BLaER1 (cell line): ENCODE data around the gene CDH23.

Experiments
- H3K27ac ChIP-seq: shearing (Covaris generic); formaldehyde crosslinking; 2 replicates; pipeline ENCODE4 v1.8.1; 2022
- H3K27me3 ChIP-seq: shearing (Covaris generic); formaldehyde crosslinking; 2 replicates; pipeline ENCODE4 v1.8.1; 2022
- H3K36me3 ChIP-seq: shearing (Covaris generic); formaldehyde crosslinking; 2 replicates; pipeline ENCODE4 v1.8.1; 2022
- H3K4me1 ChIP-seq: shearing (Covaris generic); formaldehyde crosslinking; 2 replicates; pipeline ENCODE4 v1.8.1; 2022
- H3K4me2 ChIP-seq: shearing (Covaris generic); formaldehyde crosslinking; 2 replicates; pipeline ENCODE4 v1.8.1; 2022
- H3K4me3 ChIP-seq: shearing (Covaris generic); formaldehyde crosslinking; 2 replicates; pipeline ENCODE4 v1.8.1; 2022
- H3K9ac ChIP-seq: shearing (Covaris generic); formaldehyde crosslinking; 2 replicates; pipeline ENCODE4 v1.8.1; 2022
- H3K9me3 ChIP-seq: shearing (Covaris generic); formaldehyde crosslinking; 2 replicates; pipeline ENCODE4 v1.8.1; 2022
- H4K20me1 ChIP-seq: shearing (Covaris generic); formaldehyde crosslinking; 2 replicates; pipeline ENCODE4 v1.8.1; 2022
- Cebpa-rat ChIP-seq: shearing (Covaris generic); IDR thresholded peaks from 2 replicates; pipeline ENCODE4 v1.8.1; 2022

Gene CDH23

DNA sequence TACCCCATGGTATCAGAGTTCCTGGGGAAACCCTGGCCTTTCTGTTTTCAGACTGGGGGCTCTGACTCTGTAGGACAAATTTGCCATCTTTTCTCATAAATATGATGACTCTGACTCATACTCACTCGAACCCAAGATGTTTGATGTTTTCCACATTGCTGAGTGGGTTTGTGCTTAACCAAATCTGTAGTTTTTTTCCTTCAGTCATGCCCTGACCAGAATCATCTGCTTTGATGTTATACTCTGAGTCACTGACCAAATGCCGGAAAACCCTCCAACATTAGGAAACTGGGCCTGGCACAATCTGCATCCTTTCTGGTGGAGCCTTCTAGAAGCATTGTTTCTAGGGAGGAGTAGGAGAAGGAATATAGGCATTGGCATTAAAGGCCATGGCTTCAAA lies 204.1 kb downstream of the CDH23 start:
- Histone ChIP-seq H3K27me3 (no peaks in the 10 kb centered on the region), H4K20me1 (no peaks in the 10 kb centered on the region), H3K27ac (no peak overlapping the region), H3K4me3 (no peak overlapping the region), H3K9me3 (no peaks in the 10 kb centered on the region), H3K4me2 (no peak overlapping the region), H3K36me3 (no peaks in the 10 kb centered on the region), H3K4me1 (peaks cover 26% of the 10 kb centered on the region), H3K9ac (no peak overlapping the region)
- no peak for TF ChIP-seq Cebpa-rat

DNA sequence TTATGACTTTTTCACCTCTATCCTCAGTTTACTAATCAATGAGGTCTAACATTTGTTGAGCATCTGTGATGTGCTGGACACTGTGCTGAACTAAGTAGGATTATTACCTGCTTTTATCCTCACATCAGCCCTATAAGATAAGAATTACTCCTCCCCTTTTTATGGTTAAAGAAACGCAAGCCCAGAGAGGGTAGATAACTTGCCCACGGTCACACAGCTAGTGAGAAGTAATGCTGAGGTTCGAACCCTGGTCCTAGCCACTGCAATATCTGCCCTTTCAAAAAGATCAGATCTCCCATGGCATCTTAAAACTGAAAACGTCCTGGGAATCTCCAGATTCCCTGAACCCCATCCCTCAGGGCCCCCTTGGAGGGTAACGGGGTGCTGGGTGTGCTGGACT lies 204.6 kb downstream of the CDH23 start:
- Histone ChIP-seq H3K27me3 (no peaks in the 10 kb centered on the region), H3K9ac (no peak overlapping the region), H3K4me3 (no peak overlapping the region), H4K20me1 (no peaks in the 10 kb centered on the region), H3K27ac (no peak overlapping the region), H3K9me3 (no peaks in the 10 kb centered on the region), H3K36me3 (no peaks in the 10 kb centered on the region), H3K4me2 (no peak overlapping the region), H3K4me1 (peaks cover 26% of the 10 kb centered on the region)
- no peak for TF ChIP-seq Cebpa-rat

DNA sequence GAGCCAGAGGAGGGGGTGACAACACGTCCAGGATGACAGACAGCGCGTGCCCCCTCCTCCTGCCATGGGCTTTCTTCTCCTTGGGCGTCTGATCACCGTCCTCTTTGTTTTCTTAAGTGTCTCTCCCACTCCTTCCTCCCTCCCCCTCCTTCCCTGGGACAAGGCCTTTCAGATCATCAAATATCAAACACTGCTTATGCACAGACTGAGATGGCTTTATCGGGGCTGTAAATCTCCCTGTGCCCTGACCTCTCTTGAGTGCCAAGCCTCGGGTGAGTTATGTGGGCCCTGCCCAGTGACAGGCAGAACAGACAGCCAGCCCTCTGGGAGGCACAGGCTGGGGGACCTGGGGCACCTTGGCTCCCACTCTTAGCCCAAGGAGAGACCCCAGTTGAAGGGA lies 206.4 kb downstream of the CDH23 start:
- Histone ChIP-seq H4K20me1 (no peaks in the 10 kb centered on the region), H3K27me3 (no peaks in the 10 kb centered on the region), H3K9me3 (no peaks in the 10 kb centered on the region), H3K4me2 (no peak overlapping the region), H3K4me1 (peaks cover 16% of the 10 kb centered on the region), H3K4me3 (no peak overlapping the region), H3K36me3 (no peaks in the 10 kb centered on the region), H3K27ac (no peak overlapping the region), H3K9ac (no peak overlapping the region)
- no peak for TF ChIP-seq Cebpa-rat

DNA sequence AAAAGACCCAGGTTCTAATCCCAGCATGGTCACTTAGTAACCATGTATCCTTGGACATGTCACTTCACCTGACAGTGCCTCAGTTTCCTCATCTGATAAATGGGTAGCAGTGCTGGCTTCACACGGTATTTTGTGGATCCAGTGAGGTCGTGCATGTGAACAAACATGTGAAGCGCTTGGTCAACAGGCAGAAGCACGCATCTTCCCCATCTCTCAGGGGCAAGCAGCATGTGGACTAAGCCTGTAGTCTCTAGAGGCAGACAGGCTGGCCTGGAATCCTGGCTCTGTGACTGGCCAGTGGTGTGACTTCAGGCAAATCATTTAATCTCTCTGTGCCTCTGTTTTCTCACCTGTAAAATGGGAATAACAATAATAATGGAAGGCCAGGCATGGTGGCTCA lies 207.0 kb downstream of the CDH23 start:
- no peaks in the 10 kb centered on the region for H4K20me1 ChIP-seq
- no peak overlapping the region for H3K9ac ChIP-seq
- no peaks in the 10 kb centered on the region for H3K27me3 ChIP-seq
- TF ChIP-seq Cebpa-rat, result no peak
- no peak overlapping the region for H3K4me2 ChIP-seq
- no peaks in the 10 kb centered on the region for H3K9me3 ChIP-seq
- no peak overlapping the region for H3K27ac ChIP-seq
- H3K4me1 ChIP-seq, result peaks cover 13% of the 10 kb centered on the region
- H3K36me3 ChIP-seq, result no peaks in the 10 kb centered on the region
- no peak overlapping the region for H3K4me3 ChIP-seq

DNA sequence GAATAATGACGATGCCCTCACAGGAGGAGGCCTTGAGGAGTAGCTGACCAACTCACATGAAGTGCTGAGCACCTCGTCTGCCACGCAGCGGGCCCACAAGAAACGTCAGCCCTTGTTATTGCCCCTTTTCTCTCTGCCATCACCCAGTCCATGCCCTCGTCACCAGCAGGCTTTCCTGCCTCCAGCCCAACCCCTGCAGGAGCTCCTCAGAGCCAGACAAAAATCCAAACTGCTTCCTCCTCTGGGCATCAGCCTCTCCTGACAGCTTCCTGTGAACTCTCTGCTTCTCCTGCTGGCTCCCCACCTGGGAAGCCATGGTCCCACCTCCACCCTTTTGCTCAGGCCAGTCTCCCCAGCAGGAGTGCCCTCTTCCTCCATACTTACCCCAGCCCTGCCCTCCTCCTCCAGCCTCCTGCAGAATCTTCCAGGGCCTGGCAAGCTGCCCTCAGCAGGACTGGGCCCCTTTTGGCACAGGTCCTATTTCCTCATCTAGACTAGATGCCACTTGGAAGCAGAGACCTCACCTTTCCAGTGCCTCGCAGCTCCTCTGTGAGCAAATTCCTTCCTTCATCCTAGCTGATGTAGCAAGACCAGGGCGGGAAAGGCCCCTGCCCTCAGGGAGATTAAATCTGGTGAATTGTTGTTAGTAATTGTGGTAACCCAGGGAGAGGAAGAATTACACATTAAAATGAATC lies 207.8 kb downstream of the CDH23 start:
- Histone ChIP-seq H3K27me3 (no peaks in the 10 kb centered on the region), H3K36me3 (no peaks in the 10 kb centered on the region), H3K4me3 (no peak overlapping the region), H4K20me1 (no peaks in the 10 kb centered on the region), H3K4me2 (peak overlapping the region; percentile 18; the same call in 1 of the 2 replicates), H3K9ac (no peak overlapping the region), H3K27ac (no peak overlapping the region), H3K4me1 (peaks cover 16% of the 10 kb centered on the region), H3K9me3 (no peaks in the 10 kb centered on the region)
- no peak for TF ChIP-seq Cebpa-rat

DNA sequence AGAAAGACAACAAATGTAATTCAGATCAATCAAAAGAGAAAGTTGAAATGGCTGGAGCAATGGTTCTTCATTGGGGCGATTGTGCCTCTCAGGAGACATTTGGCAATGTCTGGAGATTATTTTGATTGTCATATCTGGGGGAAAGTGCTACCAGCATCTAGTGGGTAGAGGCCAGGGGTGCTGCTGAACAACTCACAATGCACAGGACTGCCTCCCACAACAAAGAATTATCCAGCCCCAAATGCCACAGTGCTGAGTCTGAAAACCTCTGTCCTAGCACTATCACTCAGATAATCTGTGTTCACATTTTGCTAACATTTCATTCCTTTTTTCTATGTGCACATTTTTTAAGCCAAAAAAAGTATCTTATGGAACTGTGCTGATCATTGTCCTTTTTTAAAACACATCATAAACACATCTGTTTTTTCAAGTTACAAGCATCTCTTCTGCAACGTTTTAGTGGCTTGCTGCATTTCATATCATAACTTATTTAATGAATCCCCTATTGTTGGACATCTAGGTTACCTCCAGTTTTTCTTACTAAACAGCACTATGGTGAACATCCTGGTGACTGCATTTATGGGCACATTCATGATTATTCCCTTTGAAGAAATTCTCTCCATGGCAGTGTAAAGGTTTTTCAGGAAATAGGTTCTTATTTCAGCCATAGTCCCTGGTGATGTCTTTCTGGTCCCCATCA lies 208.7 kb downstream of the CDH23 start:
- Histone ChIP-seq H3K27me3 (no peaks in the 10 kb centered on the region), H3K9me3 (no peaks in the 10 kb centered on the region), H3K27ac (no peak overlapping the region), H3K36me3 (no peaks in the 10 kb centered on the region), H3K4me2 (no peak overlapping the region), H3K9ac (no peak overlapping the region), H3K4me1 (peaks cover 16% of the 10 kb centered on the region), H4K20me1 (no peaks in the 10 kb centered on the region), H3K4me3 (no peak overlapping the region)
- no peak for TF ChIP-seq Cebpa-rat

- peaks cover 16% of the 10 kb centered on the region for H3K4me1 ChIP-seq
- H4K20me1 ChIP-seq, result no peaks in the 10 kb centered on the region
- H3K27ac ChIP-seq, result no peak overlapping the region
- no peak for TF ChIP-seq Cebpa-rat
- H3K27me3 ChIP-seq, result no peaks in the 10 kb centered on the region
- H3K4me2 ChIP-seq, result no peak overlapping the region
- H3K9me3 ChIP-seq, result no peaks in the 10 kb centered on the region
- no peak overlapping the region for H3K9ac ChIP-seq
- no peak overlapping the region for H3K4me3 ChIP-seq
- H3K36me3 ChIP-seq, result no peaks in the 10 kb centered on the region
Observed at GRCh38 chr10:71606257-71607081, 209.7 kb downstream of the CDH23 start.

- Histone ChIP-seq H3K36me3 (no peaks in the 10 kb centered on the region), H3K9me3 (no peaks in the 10 kb centered on the region), H3K27me3 (no peaks in the 10 kb centered on the region), H3K9ac (no peak overlapping the region), H4K20me1 (no peaks in the 10 kb centered on the region), H3K27ac (no peak overlapping the region), H3K4me3 (no peak overlapping the region), H3K4me2 (no peak overlapping the region), H3K4me1 (peaks cover 16% of the 10 kb centered on the region)
- TF ChIP-seq Cebpa-rat, result no peak
Observed at GRCh38 chr10:71607082-71607443, 210.3 kb downstream of the CDH23 start.

DNA sequence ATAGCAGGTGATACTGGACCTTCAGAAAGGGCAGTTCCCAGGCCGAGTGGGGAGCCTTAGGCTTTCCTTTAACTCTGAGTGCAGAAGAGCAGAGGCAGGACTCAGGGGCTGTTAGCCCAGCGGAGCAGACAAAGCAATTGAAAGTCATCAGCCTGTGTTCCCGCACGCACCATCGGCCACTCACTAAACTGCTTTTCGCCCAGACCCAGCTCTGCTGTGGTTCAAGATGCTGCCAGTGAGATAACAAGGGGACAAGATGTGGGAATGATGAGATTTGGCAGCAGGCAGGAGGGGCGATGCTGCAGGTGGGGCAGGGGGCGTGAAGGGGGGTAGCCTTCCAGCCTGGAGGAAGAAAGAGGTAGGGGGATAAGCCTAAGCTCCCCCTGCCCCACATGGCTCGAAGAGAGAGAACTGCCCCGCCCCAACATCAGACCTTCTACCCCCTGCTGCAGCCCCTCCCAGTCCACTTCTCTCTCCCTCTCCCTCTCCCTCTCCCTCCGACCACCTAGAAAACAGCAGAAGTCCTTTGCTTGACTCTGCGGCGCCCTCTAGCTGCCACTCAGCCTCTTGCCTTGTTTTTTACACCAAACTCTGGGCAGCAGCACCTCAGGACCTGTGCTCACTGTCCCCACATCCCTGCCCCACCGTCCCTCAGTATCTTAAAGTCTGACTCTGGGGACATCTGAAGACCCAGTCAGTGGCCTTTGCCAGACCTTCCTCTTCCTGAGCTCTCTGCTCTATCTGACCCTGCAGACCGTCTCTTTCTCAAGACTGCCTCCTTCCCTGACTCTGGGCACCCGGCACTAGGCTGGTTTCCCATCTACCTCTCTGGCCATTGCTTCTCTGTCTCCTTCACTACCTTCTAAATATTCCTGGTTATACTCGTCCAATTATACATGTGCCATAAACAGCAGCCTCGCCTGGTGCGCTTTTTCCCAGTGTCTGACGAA lies 212.4 kb downstream of the CDH23 start:
- Histone ChIP-seq H3K4me2 (peak overlapping the region; percentile 27; the same call in 1 of the 2 replicates), H4K20me1 (no peaks in the 10 kb centered on the region), H3K27ac (no peak overlapping the region), H3K4me3 (no peak overlapping the region), H3K36me3 (no peaks in the 10 kb centered on the region), H3K27me3 (no peaks in the 10 kb centered on the region), H3K4me1 (peaks cover 16% of the 10 kb centered on the region), H3K9ac (no peak overlapping the region), H3K9me3 (no peaks in the 10 kb centered on the region)
- TF ChIP-seq Cebpa-rat, result no peak
